D721Med (cell line): ENCODE data around the gene MYO9B.

Experiments
- DNase-seq: peaks from one replicate; pipeline ENCODE4 v3.0.0; 2011; ENCODE audit warnings: low spot score; ENCODE audit not compliant: insufficient read length
- FAIRE-seq: peaks from 2 replicates; lab custom pipeline; 2011; peaks lifted over from hg19 to GRCh38; lab: Jason Lieb, UNC
- TF ChIP-seq, protein P1 (sequence below): IDR thresholded peaks from 2 replicates; pipeline ENCODE4 v1.5.1; 2012; ENCODE audit warnings: mild to moderate bottlenecking, control low read depth; ENCODE audit not compliant: insufficient read depth; ENCODE audit errors: missing control alignments

Gene MYO9B

DNA sequence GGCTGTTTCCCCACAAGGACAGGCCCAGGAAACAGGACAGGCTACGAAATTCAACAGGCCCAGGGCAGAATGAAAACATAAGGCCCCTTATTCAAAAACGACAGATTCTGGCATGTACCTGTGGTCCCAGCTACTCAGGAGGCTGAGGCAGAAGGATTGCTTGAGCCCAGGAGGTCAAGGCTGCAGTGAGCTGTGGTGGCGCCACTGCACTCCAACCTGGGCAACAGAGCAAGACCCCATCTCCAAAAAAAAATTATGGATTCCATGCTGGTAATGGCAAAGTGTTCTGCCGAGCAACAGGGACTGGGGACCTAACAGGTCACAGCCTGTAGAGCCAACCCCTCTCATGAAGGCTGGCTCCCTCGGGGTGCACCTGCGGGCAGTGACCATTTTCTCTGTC, 87.0 kb downstream of the MYO9B start:
- FAIRE-seq, result no peak
- TF ChIP-seq, protein P1, sequence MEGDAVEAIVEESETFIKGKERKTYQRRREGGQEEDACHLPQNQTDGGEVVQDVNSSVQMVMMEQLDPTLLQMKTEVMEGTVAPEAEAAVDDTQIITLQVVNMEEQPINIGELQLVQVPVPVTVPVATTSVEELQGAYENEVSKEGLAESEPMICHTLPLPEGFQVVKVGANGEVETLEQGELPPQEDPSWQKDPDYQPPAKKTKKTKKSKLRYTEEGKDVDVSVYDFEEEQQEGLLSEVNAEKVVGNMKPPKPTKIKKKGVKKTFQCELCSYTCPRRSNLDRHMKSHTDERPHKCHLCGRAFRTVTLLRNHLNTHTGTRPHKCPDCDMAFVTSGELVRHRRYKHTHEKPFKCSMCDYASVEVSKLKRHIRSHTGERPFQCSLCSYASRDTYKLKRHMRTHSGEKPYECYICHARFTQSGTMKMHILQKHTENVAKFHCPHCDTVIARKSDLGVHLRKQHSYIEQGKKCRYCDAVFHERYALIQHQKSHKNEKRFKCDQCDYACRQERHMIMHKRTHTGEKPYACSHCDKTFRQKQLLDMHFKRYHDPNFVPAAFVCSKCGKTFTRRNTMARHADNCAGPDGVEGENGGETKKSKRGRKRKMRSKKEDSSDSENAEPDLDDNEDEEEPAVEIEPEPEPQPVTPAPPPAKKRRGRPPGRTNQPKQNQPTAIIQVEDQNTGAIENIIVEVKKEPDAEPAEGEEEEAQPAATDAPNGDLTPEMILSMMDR, result no peak
- no peak for DNase-seq

GRCh38 chr19:17163652-17164051, 88.1 kb downstream of the MYO9B start:
- DNase-seq (no peak), FAIRE-seq (no peak)
- TF ChIP-seq, protein P1, result no peak

- FAIRE-seq, result no peak
- TF ChIP-seq, protein P1, result no peak
- no peak for DNase-seq
Measured at GRCh38 chr19:17164639-17165038, 89.1 kb downstream of the MYO9B start.

GRCh38 chr19:17165715-17166114, 90.1 kb downstream of the MYO9B start:
- DNase-seq (no peak), FAIRE-seq (no peak)
- TF ChIP-seq, protein P1, result no peak

- DNase-seq (no peak), FAIRE-seq (no peak)
- TF ChIP-seq, protein P1, result no peak
Measured at GRCh38 chr19:17170538-17171297, 95.1 kb downstream of the MYO9B start.

GRCh38 chr19:17171874-17172273, 96.3 kb downstream of the MYO9B start:
- TF ChIP-seq, protein P1, result no peak
- no peak for DNase-seq
- no peak for FAIRE-seq

- FAIRE-seq (no peak), DNase-seq (no peak)
- TF ChIP-seq, protein P1, result no peak
Measured at GRCh38 chr19:17172624-17173345, 97.2 kb downstream of the MYO9B start.
